Keratinocyte (primary cell): ENCODE results near the gene MED12L. TPM values are rescaled to one million over a fixed set of nuclear protein-coding genes. Genes with fewer than 3 reads are reported as not detected.

Experiments
- DNase-seq: peaks from one replicate; pipeline ENCODE4 v3.0.0-alpha.2; 2011; ENCODE audit warnings: low read depth, missing footprints, low spot score
- FAIRE-seq: peaks from 2 replicates; lab custom pipeline; 2011; peaks lifted over from hg19 to GRCh38; lab: Jason Lieb, UNC
- H2AFZ ChIP-seq: 2 replicates; pipeline ENCODE4 v1.6.0; 2012; ENCODE audit warnings: low read length, control low read depth, inconsistent platforms; ENCODE audit not compliant: control insufficient read depth
- H3K27ac ChIP-seq: 2 replicates; pipeline ENCODE4 v1.5.1; 2011; ENCODE audit warnings: low read length; ENCODE audit not compliant: control insufficient read depth, insufficient read depth
- H3K27me3 ChIP-seq: 3 replicates; pipeline ENCODE4 v1.6.0; 2011; ENCODE audit warnings: low read length; ENCODE audit not compliant: control insufficient read depth, insufficient read depth; ENCODE audit errors: extremely low read depth
- H3K36me3 ChIP-seq, 2 experiments: 2 replicates in 1 of 2; 3 replicates in 1 of 2; pipeline ENCODE4 v1.5.1; 2011; ENCODE audit warnings: low read length in 2 of 2, mild to moderate bottlenecking in 1 of 2; ENCODE audit not compliant: control insufficient read depth in 2 of 2, insufficient read depth in 2 of 2; ENCODE audit errors: extremely low read depth in 1 of 2
- H3K4me1 ChIP-seq: 3 replicates; pipeline ENCODE4 v1.5.1; 2011; ENCODE audit warnings: low read length; ENCODE audit not compliant: control insufficient read depth, insufficient read depth; ENCODE audit errors: extremely low read depth
- H3K4me2 ChIP-seq: 3 replicates; pipeline ENCODE4 v1.6.0; 2011; ENCODE audit warnings: low read depth, low read length; ENCODE audit not compliant: control insufficient read depth, insufficient read depth; ENCODE audit errors: extremely low read depth
- H3K4me3 ChIP-seq, 3 experiments: fragments of 200-600 bp in 1 of 3; sonication (generic) in 1 of 3; 2 replicates in 2 of 3; 3 replicates in 1 of 3; pipeline ENCODE4 v1.5.1; 2011 to 2016; ENCODE audit warnings: low read length in 3 of 3, mild to moderate bottlenecking in 3 of 3, control low read depth in 2 of 3, inconsistent platforms in 1 of 3, low read depth in 1 of 3, mixed read lengths in 1 of 3, mixed run types in 1 of 3, moderate library complexity in 1 of 3; ENCODE audit not compliant: control insufficient read depth in 2 of 3, insufficient read depth in 2 of 3; ENCODE audit errors: extremely low read depth in 1 of 3
- H3K79me2 ChIP-seq: 2 replicates; pipeline ENCODE4 v1.6.0; 2012; ENCODE audit warnings: low read length; ENCODE audit not compliant: control insufficient read depth, insufficient read depth
- H3K9ac ChIP-seq: 3 replicates; pipeline ENCODE4 v1.6.0; 2011; ENCODE audit warnings: low read length; ENCODE audit not compliant: control insufficient read depth, insufficient read depth; ENCODE audit errors: extremely low read depth
- H3K9me1 ChIP-seq: 3 replicates; pipeline ENCODE4 v1.6.0; 2011; ENCODE audit warnings: low read length; ENCODE audit not compliant: control insufficient read depth, insufficient read depth; ENCODE audit errors: extremely low read depth
- H3K9me3 ChIP-seq: 2 replicates; pipeline ENCODE4 v1.5.1; 2012; ENCODE audit warnings: low read depth, low read length; ENCODE audit not compliant: control insufficient read depth
- H4K20me1 ChIP-seq: 3 replicates; pipeline ENCODE4 v1.6.0; 2011; ENCODE audit warnings: low read length; ENCODE audit not compliant: control insufficient read depth, insufficient read depth; ENCODE audit errors: extremely low read depth
- EZH2 ChIP-seq: IDR thresholded peaks from one replicate; pipeline ENCODE4 v1.6.1; 2012; ENCODE audit warnings: inconsistent platforms, mild to moderate bottlenecking, low read length, moderate library complexity
- dilution Hi-C: fragments of 300-500 bp; cut with MboI; formaldehyde crosslinking; loops from one replicate; pipeline ENCODE4 v1.7.0; 2020; ENCODE audit warnings: low sequenced_read_pairs; ENCODE audit not compliant: extremely low pct_ligation_motif_present
- polyA plus RNA-seq, 5 experiments: library from polyadenylated mRNA; depleted of rRNA in 3 of 5; stranded (reverse) in 3 of 5; stranded (forward) in 1 of 5; unstranded in 1 of 5; fragments of >200 nt; gene quantifications; 1 replicate in 1 of 5; 2 replicates in 3 of 5; 3 replicates in 1 of 5; pipeline versions ENCODE4 v1.2.1 to v1.2.3, GENCODE V29; 2011 to 2012; ENCODE audit warnings: missing spikeins in 2 of 5, low read depth in 1 of 5, low replicate concordance in 1 of 5
- TF ChIP-seq, protein P1 (sequence below), 3 experiments: IDR thresholded peaks in 1 of 3; conservative IDR thresholded peaks in 1 of 3; optimal IDR thresholded peaks in 1 of 3; 2 replicates in 2 of 3; 3 replicates in 1 of 3; pipeline versions ENCODE3 to v1.5.1; 2011; ENCODE audit warnings: low read length in 3 of 3, mild to moderate bottlenecking in 3 of 3, moderate library complexity in 2 of 3, control low read depth in 1 of 3, inconsistent platforms in 1 of 3; ENCODE audit not compliant: insufficient read depth in 2 of 3; ENCODE audit errors: extremely low read depth in 1 of 3

Gene MED12L
- polyA plus RNA-seq, 1 donor (not counting 4 experiments of a cell fraction or from before 2014, with no cell fraction given): 0.04 TPM

DNA sequence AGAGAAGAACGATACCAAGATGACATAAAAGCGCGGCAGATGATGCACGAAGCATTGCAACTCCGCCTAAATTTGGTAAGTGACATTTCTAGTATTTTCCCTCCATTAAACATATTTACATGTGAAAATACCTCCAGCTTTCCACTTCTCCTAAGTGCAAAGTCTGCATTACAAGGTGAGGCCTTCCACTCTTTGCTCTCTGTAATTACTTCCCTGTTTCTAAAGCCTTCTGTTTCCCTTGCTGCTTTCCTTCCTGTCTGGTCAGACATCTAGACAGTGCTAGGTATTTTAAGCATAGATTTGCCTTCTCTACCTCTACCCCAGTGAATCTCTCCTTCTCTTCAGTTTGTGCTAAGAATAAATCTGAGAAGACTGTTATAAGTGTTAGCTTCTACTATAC lies 297.2 kb downstream of the MED12L start:
- no peaks in the 10 kb centered on the region for H3K4me1 ChIP-seq
- H3K27me3 ChIP-seq: no peaks in the 10 kb centered on the region
- H3K4me2 ChIP-seq: no peak overlapping the region
- no peaks in the 10 kb centered on the region for H3K36me3 ChIP-seq
- H2AFZ ChIP-seq: no peak overlapping the region
- H3K9me1 ChIP-seq: no peaks in the 10 kb centered on the region
- H3K9me3 ChIP-seq: no peaks in the 10 kb centered on the region
- TF ChIP-seq, protein P1, sequence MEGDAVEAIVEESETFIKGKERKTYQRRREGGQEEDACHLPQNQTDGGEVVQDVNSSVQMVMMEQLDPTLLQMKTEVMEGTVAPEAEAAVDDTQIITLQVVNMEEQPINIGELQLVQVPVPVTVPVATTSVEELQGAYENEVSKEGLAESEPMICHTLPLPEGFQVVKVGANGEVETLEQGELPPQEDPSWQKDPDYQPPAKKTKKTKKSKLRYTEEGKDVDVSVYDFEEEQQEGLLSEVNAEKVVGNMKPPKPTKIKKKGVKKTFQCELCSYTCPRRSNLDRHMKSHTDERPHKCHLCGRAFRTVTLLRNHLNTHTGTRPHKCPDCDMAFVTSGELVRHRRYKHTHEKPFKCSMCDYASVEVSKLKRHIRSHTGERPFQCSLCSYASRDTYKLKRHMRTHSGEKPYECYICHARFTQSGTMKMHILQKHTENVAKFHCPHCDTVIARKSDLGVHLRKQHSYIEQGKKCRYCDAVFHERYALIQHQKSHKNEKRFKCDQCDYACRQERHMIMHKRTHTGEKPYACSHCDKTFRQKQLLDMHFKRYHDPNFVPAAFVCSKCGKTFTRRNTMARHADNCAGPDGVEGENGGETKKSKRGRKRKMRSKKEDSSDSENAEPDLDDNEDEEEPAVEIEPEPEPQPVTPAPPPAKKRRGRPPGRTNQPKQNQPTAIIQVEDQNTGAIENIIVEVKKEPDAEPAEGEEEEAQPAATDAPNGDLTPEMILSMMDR (optimal IDR thresholded peaks at IDR 0.05 in 1 of 3, IDR thresholded peaks at IDR 0.05 in 1 of 3, conservative IDR thresholded peaks at IDR 0.05 in 1 of 3; ENCODE audit: extremely low read depth in 1 of 3, insufficient read depth in 2 of 3, low read length in 3 of 3): no peak
- no peak for TF ChIP-seq EZH2
- H3K79me2 ChIP-seq: no peaks in the 10 kb centered on the region
- H3K4me3 ChIP-seq: no peak overlapping the region
- no peak overlapping the region for H3K9ac ChIP-seq
- dilution Hi-C loops: no loop called here
- H3K27ac ChIP-seq: no peak overlapping the region
- no peak for FAIRE-seq
- H4K20me1 ChIP-seq: no peaks in the 10 kb centered on the region
- DNase-seq: no peak

DNA sequence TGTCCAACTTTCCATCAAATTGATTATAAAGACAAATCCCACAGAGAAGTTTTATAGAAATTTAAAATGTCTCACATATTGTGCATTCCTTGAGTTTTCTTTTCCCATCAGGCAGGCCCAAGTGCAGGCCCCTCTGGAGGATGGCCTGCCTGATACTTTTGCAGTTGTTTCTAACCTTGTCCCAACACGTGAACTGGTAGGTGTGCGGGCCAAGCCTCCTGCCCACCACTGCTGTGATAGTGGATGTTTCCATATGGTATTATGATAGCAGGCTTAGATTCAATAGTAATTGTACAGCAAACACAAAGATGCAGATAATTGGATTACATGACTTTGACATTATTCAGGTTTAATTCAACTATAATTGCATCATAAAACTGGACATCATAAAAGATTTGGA lies 297.6 kb downstream of the MED12L start:
- Histone ChIP-seq H3K4me1 (no peaks in the 10 kb centered on the region), H3K36me3 (no peaks in the 10 kb centered on the region), H3K4me2 (no peak overlapping the region), H3K9me1 (no peaks in the 10 kb centered on the region), H3K9me3 (no peaks in the 10 kb centered on the region), H3K27ac (no peak overlapping the region), H2AFZ (no peak overlapping the region), H3K79me2 (no peaks in the 10 kb centered on the region), H4K20me1 (no peaks in the 10 kb centered on the region), H3K9ac (no peak overlapping the region), H3K4me3 (no peak overlapping the region), H3K27me3 (no peaks in the 10 kb centered on the region)
- no peak for TF ChIP-seq EZH2
- TF ChIP-seq, protein P1 (optimal IDR thresholded peaks at IDR 0.05 in 1 of 3, IDR thresholded peaks at IDR 0.05 in 1 of 3, conservative IDR thresholded peaks at IDR 0.05 in 1 of 3; ENCODE audit: extremely low read depth in 1 of 3, insufficient read depth in 2 of 3, low read length in 3 of 3): no peak
- FAIRE-seq (no peak), DNase-seq (no peak)
- dilution Hi-C loops: no loop called here
